ENCODE measurements around the gene PRR23E.

Gene PRR23E

GRCh38 chr3:127235706-127236105 lies 42.8 kb downstream of the PRR23E start:
- no peak for DNase-seq

GRCh38 chr3:127237835-127238234 lies 44.9 kb downstream of the PRR23E start:
- no peak for DNase-seq

DNA sequence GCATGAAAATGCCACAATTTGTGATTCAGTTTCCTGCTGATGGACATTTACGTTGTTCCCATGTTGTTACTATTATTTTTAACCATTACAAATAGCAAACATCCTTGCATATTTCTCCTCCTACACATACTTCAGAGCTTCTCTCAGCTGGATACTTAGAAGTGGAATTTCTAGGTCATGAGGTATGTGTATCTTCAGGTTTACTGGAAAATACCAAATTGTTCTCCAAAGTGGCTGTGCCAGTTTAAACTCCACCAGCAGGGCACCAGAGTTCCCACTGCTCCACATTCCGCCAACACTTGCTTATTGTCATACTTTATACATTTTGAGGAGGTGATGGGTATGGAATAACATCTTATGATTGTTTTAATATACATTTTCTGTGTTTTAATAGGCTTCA lies 45.7 kb downstream of the PRR23E start:
- no peak for DNase-seq

DNA sequence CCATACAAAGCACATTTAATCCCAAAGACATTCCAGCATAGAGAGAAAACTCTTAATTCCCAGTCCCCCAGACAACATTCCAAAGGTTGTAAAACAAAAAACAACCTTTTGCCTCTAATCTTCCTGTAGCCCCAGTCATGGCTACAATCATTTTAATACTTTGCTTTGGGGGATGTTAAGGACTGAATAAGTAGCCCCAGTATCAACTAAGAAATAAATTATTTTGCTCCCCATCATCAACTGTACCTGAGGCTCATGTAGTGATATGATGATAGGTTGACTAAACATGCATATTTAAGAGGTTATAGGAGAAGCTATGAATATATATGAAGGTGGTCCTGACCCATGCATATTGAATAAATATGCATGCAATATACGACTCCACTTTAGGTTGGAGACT lies 54.4 kb downstream of the PRR23E start:
- DNase-seq, result no peak
